Stimulated activated CD4-positive, alpha-beta T cell treated with anti-CD3 and anti-CD28 coated beads, Interleukin-15, amount 100 ng/mL, for 24 hours (primary cell): Measurements from ENCODE around the gene SOAT1.
A peak's percentile ranks its signal among the peaks of the same experiment; 100 is the strongest.
"Not testable (repeated sequence)": the region's sequence is repeated elsewhere in the genome, so short reads cannot be mapped to it uniquely, and the experiment has no call there.

ENCODE experiments used
- DNase-seq: peaks from one replicate; pipeline ENCODE4 v3.0.0-alpha.2; 2020

The SOAT1 gene

DNA sequence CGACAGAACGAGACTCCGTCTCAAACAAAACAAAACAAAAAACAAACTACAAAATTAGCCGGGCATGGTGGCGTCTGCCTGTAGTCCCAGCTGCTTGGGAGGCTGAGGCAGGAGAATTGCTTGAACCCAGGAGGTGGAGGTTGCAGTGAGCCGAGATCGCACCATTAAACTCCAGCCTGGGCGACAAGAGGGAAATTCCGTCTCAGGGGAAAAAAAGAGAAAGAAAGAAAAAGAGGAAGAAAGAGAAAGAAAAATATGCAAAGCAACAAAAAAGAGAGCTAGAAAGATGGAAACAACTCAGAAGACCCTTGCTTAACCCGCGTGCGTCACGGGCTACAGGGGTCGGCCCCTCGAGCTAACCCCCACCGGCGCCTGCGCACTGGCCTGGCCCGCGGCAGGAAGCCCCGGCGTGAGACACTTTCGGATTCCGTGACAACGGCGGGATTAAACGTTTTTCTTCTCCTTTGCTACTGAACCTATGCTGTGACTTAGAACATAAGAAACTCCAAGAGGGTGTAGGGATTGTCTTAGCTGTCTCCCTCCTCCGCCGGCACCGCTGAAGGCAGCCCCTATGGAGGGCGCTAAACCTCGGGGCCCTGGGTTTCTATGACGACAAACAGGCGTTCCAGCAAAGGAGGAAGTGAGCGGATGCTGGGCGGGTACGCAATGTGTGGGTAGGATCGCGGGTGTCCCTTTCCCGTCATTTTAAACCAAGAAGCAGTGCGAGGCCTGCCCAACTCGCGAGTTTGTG, 71.9 kb downstream of the SOAT1 start, which contains the start of gene AXDND1:
AXDND1 (plus strand) TSS at position 630 of the 751 bp plus-strand sequence. CDS start 539 bp downstream, outside the sequence.
- peak; percentile 91 for DNase-seq

- no peak for DNase-seq
These were observed 72.7 kb downstream of the SOAT1 start for GRCh38 chr1:179366093-179366800.

DNA sequence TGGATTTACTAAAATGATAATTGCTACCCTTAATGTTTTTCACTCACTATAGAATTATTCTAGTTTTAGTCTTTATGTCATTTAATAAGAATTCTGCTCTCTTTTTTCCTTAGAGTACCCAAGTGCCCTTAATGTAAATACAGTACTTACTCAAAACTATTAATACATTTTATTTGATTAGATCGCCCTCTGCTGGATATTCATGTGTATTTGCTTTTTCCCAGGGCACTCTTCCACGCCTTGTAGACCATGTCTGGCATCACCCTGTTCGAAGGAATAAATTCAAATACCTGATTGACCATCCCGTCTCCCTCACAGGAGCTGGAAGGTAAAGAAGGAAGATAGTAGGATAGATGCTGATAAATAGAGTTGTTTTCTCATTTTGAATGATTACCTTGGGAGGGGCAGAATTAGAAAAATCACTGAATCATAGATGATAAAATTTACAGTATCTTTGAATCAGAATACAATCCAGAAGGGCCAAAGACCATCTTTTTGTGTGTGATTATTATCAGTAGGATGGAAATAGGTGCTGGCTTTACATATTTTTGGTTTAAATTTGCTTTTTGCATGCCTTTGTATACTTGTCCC, 76.2 kb downstream of the SOAT1 start:
- DNase-seq: peak; percentile 15

- no peak for DNase-seq
These were observed 78.6 kb downstream of the SOAT1 start for GRCh38 chr1:179372160-179372559.

DNA sequence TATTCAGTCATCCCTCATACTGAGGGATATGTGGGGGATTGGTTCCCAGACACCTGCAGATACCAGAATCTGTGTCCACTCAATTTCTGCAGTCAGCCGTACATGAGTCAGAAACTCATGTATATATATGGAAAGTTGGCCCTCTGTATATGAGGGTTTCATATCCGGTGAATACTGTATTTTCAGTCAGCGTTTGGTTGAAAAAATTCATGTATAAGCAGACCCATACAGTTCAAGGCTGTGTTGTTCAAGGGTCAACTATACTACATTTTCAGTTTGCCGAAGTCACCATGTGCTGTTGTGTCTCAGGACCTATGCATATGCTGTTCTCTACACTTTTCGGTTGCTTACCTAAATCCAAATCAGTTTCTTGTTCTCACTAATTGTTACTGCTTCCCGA, 82.6 kb downstream of the SOAT1 start:
- no peak for DNase-seq

GRCh38 chr1:179380299-179380698, 86.7 kb downstream of the SOAT1 start:
- no peak for DNase-seq

DNA sequence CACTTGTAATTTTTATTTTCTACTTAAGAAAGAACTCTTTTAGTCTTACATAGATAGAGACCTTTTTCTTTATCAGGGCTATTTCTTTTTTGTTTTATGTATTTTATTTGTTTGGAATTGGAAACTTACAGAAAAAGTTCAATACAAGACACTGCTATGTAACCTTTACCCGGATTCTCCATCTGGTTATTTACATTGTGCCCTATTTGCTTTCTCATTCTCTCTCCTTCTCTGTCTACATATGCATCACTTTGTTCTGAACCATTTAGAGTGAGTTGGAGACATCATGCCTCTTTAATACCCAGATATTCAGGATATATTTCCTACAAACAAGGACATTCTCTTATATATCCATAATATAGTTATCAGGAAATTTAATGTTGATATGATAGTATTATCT, 90.4 kb downstream of the SOAT1 start:
- no peak for DNase-seq

GRCh38 chr1:179385510-179385909, 91.9 kb downstream of the SOAT1 start:
- DNase-seq: no peak

- DNase-seq: no peak
These were observed 100.1 kb downstream of the SOAT1 start for GRCh38 chr1:179393721-179394120.

DNA sequence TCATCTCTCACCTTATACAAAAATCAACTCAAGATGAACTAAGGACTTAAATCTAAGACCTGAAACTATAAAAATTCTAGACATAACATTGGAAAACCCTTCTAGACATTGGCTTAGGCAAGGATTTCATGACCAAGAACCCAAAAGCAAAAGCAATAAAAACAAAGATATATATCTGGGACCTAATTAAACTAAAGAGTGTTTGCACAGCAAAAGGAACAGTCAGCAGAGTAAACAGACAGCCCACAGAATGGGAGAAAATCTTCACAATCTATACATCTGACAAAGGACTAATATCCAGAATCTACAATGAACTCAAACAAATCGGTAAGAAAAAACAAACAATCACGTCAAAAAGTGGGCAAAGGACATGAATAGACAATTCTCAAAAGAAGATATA, 105.8 kb downstream of the SOAT1 start:
- not testable (repeated sequence) for DNase-seq
